GM23248 (cell line): Measurements from ENCODE around the gene TIMM22.
"Not testable (repeated sequence)": the region's sequence is repeated elsewhere in the genome, so short reads cannot be mapped to it uniquely, and the experiment has no call there.

Source experiments
- EZH2 ChIP-seq: fragments of 200-600 bp; sonication (generic); IDR thresholded peaks from 2 replicates; pipeline ENCODE4 v1.6.1; 2018; ENCODE audit warnings: antibody characterized with exemption, mild to moderate bottlenecking; ENCODE audit not compliant: insufficient read depth, poor library complexity, severe bottlenecking
- EZH2phosphoT487 ChIP-seq: fragments of 200-600 bp; sonication (generic); IDR thresholded peaks from 2 replicates; pipeline ENCODE4 v1.6.1; 2018; ENCODE audit warnings: antibody characterized with exemption, moderate library complexity, mild to moderate bottlenecking, low read depth; ENCODE audit not compliant: insufficient read depth

GRCh38 chr17:1048516-1049115 is 51.7 kb downstream of the TIMM22 start:
- TF ChIP-seq EZH2, EZH2phosphoT487: not testable (repeated sequence)
